Stimulated activated effector memory CD8-positive, alpha-beta T cell treated with anti-CD3 and anti-CD28 coated beads, Interleukin-12 subunit alpha, Interleukin-12 subunit beta, amount 100 ng/mL, for 72 hours (primary cell): Measurements from ENCODE around the gene AK1.
A peak's percentile ranks its signal among the peaks of the same experiment; 100 is the strongest.
"Not testable (repeated sequence)": the region's sequence is repeated elsewhere in the genome, so short reads cannot be mapped to it uniquely, and the experiment has no call there.

Experiments used
- ATAC-seq: fragments of 150-1000 bp; cut with Tn5 transposase; 2 replicates; pipeline ENCODE4 v1.10.0; 2021
- DNase-seq, 2 donors: peaks; one replicate each; pipeline ENCODE4 v3.0.0; 2021 to 2022; ENCODE audit warnings: low spot score in 2 of 2
- H3K27ac Mint-ChIP-seq: one replicate; pipeline ENCODE4 v1.8.0; 2022; ENCODE audit warnings: mild to moderate bottlenecking, mixed read lengths
- H3K36me3 Mint-ChIP-seq: one replicate; pipeline ENCODE4 v1.8.0; 2022; ENCODE audit warnings: mild to moderate bottlenecking, mixed read lengths
- H3K4me1 Mint-ChIP-seq: one replicate; pipeline ENCODE4 v1.8.0; 2022; ENCODE audit warnings: mixed read lengths
- H3K4me3 Mint-ChIP-seq: one replicate; pipeline ENCODE4 v1.8.0; 2022; ENCODE audit warnings: mild to moderate bottlenecking, mixed read lengths
- H3K9me3 Mint-ChIP-seq: one replicate; pipeline ENCODE4 v1.8.0; 2022; ENCODE audit warnings: mixed read lengths

AK1 gene

DNA sequence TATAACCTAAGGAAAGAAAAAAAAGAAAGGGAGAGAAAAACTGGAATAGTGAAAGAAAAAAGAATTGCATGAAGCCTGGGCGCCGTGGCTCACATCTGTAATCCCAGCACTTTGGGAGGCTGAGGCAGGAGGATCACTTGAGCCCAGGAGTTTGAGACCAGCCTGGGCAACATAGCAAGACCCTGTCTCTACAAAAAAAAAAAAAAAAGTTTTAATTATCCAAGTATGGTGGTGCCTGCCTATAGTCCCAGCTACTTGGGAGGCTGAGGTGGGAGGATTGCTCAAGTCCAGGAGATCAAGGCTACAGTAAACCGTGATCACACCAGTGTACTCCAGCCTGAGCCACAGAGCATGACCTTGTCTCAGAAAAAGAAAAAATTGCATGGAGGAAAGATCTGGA lies 4.2 kb upstream of the AK1 start:
- not testable (repeated sequence) for H3K4me3 Mint-ChIP-seq, DNase-seq, ATAC-seq, H3K27ac Mint-ChIP-seq, H3K9me3 Mint-ChIP-seq
- Mint-ChIP-seq H3K36me3 (peaks cover 55% of the 10 kb centered on the region), H3K4me1 (peaks cover 44% of the 10 kb centered on the region)

DNA sequence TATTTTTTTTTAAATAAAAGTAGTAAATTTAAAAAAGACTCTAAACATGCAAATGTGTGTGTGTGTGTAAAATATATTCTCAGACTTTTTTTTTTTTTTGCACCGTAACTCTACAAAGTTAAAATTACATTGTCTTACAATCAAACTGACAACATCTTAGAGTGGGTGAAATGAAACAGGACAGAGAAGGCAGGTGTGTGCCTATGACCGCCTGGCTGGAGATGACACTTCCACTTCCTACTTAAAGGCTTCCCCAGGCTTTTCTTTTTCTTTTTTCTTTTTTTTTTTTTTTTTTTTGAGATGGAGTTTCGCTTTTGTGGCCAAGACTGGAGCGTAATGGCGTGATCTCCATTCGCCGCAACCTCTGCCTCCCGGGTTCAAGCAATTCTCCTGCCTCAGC lies 2.7 kb upstream of the AK1 start:
- ATAC-seq (no peak), DNase-seq (no peak)
- Mint-ChIP-seq H3K4me3 (no peak overlapping the region), H3K27ac (no peak overlapping the region), H3K36me3 (peaks cover 40% of the 10 kb centered on the region), H3K9me3 (no peaks in the 10 kb centered on the region), H3K4me1 (peaks cover 29% of the 10 kb centered on the region)

DNA sequence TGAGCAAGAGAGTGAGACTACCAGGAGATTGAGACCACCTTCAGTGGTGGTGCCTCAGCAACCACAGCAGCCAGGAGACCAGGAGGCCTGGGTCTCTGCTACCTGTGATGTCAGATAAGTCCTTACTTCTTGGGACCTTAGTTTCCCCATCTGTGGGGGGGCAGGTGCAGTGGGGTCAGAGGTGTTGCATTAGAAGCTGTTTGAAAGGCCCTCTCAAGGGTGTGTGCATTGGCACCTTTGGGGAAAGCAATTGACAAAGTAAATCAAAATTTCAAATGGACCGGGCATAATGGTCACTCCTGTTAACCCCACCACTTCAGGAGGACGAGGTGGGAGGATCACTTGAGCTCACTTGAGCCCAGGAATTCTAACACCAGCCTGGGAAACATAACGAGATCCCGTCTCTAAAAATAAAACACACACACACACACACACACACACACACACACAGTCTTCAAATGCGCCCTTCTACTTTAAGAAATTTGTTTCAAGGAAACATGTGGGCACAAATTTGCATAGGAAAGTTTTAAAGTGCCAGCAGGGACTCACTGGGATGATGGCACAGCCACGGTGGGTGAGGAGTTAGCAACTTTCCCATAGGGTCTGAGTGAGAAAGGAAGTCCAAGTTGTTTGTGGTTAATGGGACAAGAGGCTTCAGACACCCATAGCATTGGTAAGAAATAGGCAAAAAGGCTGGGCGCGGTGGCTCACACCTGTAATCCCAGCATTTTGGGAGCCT lies 1.3 kb upstream of the AK1 start:
- peak overlapping the region; percentile 34 for H3K27ac Mint-ChIP-seq
- H3K4me3 Mint-ChIP-seq = no peak overlapping the region
- ATAC-seq (no peak), DNase-seq (no peak)
- H3K4me1 Mint-ChIP-seq = peaks cover 16% of the 10 kb centered on the region
- no peaks in the 10 kb centered on the region for H3K9me3 Mint-ChIP-seq
- H3K36me3 Mint-ChIP-seq = peaks cover 26% of the 10 kb centered on the region

DNA sequence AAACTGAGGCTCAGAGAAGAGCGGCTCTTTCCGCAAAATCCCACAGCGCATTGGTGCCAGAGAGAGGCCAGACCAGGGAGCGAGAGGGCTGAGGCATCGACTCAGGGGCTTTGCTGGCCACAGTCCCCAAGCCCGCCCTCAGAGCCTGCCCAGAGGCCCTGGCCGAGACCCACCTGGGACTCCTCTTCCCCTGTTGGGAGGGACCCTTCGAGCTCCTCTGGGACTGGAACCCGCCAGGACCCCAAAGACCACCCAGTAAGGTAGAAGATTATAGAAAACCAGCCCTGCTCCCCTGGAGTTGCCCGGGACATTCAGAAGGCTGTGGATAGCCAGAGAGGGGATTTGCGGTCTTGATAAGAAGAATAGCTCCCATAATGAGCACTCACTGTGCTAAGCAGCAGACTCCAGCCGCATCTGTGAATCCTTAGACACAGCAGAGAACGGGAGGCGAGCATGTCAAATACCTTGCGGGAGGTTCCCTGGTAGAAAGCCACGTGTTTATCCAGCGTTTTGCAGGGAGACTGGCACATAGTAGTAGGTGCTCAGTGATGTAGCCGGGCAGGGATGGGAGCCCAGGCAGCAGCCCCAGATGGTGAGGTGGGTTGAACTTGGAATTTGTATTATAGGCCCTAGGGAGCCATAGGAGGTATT lies 651 bp upstream of the AK1 start:
- Mint-ChIP-seq H3K36me3 (peaks cover 19% of the 10 kb centered on the region), H3K4me1 (peaks cover 16% of the 10 kb centered on the region), H3K9me3 (no peaks in the 10 kb centered on the region), H3K27ac (peak overlapping the region; percentile 34), H3K4me3 (no peak overlapping the region)
- DNase-seq (no peak), ATAC-seq (no peak)

GRCh38 chr9:127876764-127877562 lies 512 bp downstream of the AK1 start:
- H3K27ac Mint-ChIP-seq = no peak overlapping the region

DNA sequence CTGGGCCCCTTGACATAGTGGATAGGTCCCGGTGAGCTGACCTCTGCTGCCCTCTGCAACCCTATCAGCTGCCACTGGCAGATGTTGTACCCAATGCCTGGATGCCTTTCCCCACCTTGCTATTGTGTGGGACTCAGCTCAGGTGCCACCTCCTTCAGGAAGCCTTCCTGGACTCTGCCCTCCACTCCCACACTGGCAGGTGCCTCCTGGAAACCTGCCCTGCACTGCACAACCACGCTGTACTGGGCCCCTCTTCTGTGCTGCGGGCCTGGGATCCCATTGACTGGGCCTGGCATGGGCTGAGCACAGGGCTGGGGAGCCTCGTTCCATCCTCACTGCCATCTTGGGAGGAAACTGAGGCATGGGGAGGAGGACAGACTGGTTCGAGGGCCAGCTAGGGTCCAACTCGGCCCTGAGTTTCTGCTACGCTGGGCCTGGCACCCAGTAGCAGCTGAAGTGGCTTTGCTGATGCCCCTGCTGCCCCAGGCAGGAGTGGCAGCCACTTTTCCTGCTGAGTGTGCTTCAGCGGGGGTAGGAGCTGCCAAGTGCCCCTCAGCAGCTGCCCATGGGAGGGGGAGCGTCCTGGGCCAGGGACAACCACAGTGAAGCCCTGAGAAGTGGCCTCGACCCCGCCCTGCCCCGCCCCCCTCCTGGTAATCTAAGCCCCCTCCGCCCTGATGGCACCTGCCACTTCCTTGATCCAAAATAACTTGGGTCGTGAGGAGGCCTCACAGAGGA lies 1.3 kb downstream of the AK1 start:
- H3K36me3 Mint-ChIP-seq = peaks cover 17% of the 10 kb centered on the region
- no peaks in the 10 kb centered on the region for H3K9me3 Mint-ChIP-seq
- ATAC-seq = no peak
- H3K4me1 Mint-ChIP-seq = peaks cover 16% of the 10 kb centered on the region
- no peak for DNase-seq
- no peak overlapping the region for H3K4me3 Mint-ChIP-seq
- H3K27ac Mint-ChIP-seq = peak overlapping the region; percentile 68

More at GRCh38 chr9:127876764-127877562, 512 bp downstream of the AK1 start:
- Mint-ChIP-seq H3K36me3 (peaks cover 16% of the 10 kb centered on the region), H3K4me1 (peaks cover 10% of the 10 kb centered on the region), H3K4me3 (no peak overlapping the region), H3K9me3 (no peaks in the 10 kb centered on the region)
- ATAC-seq (no peak), DNase-seq (no peak)

DNA sequence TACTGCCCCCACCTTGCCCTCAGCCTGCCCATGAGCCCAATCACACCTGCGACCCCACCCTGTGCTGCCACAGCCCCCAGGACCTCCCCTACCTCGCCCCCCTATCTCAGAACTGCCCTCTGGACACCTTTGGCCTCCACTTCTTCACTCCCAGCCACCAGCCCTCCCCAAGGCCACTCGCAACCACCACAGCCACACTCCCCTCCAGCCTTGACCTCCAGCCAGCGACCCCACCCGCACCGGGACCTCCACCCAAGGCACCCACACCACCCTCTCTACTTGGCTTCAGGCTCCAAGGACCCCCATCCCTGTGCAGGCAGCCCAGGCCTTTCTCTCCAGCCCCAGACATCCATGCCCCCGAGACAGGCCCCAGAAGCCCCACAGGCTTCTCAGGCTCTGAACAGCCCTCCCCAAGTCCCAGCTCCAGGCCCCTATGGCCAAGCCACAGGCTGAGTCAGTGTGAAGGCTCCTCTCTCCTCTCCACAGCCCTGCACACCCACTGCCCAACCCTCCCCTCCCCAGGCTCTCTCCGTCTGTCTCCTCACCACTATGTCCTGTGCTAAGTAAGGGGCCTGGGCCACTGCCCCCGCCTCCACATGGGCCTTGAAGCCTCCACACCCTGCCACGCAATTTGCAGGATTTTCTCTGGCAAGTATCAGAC lies 2.0 kb downstream of the AK1 start:
- H3K9me3 Mint-ChIP-seq = no peaks in the 10 kb centered on the region
- no peak overlapping the region for H3K4me3 Mint-ChIP-seq
- H3K27ac Mint-ChIP-seq = peak overlapping the region; percentile 68
- no peak for ATAC-seq
- H3K36me3 Mint-ChIP-seq = peaks cover 12% of the 10 kb centered on the region
- no peak for DNase-seq
- peaks cover 16% of the 10 kb centered on the region for H3K4me1 Mint-ChIP-seq

DNA sequence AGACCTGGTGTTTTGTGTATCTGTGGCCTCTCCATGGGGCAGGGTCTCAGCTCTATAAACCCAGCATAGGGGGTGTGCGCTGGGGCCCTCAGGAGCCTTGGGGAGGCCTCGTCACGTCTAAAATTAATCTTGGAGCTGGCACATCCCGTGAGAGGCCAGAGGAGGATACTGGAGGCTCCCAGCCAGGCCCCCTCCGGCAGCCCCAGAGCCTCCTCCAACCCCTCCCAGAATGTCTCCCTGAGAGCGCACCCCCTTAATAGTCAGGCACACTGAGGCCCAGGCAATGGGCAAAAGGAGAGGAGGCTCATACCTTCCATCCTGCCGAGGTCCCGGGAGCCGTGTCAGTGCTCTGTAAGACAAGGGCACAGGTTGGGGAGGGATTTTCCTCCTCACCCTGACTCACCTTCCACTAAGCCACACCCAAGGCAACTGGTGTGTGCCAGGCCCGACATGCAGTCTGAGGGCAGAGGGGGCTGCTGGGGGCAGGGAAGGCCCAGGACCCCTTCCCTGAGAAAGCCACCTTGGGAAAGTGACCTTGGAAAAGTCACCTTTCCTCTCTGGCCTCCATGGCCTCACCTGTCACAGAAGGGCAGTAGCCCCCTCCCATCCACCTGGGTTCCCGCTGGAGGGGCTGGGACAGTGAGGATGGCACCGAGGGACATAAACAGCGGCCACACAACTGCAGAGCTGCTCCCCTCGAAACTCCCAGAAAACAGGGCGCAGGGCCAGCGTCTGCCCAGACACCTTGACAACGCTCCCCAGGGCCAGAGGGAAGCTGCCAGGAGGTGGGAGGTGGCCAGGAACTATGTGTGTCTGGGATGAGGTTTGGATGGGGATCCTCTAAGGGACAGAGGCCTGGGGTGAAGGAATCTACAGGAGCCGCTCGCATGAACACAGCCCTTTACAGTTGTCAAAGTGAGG lies 2.9 kb downstream of the AK1 start:
- no peaks in the 10 kb centered on the region for H3K9me3 Mint-ChIP-seq
- no peak overlapping the region for H3K4me3 Mint-ChIP-seq
- DNase-seq (no peak), ATAC-seq (no peak)
- peaks cover 12% of the 10 kb centered on the region for H3K36me3 Mint-ChIP-seq
- peak overlapping the region; percentile 68 for H3K27ac Mint-ChIP-seq
- peaks cover 19% of the 10 kb centered on the region for H3K4me1 Mint-ChIP-seq

DNA sequence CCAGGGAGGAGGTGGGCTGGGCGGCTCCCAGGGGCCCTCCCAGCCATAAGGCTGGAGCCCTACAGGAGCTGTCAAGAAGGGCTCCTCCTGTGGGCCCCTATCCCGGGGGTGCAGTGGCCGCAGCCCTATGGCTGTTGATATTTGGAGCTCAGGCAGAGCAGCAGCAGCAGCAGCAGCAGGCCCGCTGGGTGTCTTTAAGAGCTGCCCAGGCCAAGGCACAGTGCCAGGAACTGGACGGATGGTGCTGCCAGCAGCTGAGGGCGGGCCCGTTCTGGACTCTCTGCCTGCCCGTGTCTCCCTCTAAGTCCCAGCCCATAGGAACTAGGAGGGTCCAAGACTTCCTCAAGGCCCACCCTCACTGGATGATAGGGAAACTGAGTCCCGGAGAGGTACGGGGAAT lies 3.6 kb downstream of the AK1 start:
- H3K27ac Mint-ChIP-seq = no peak overlapping the region
- H3K9me3 Mint-ChIP-seq = no peaks in the 10 kb centered on the region
- ATAC-seq (no peak), DNase-seq (no peak)
- no peak overlapping the region for H3K4me3 Mint-ChIP-seq
- peaks cover 21% of the 10 kb centered on the region for H3K4me1 Mint-ChIP-seq
- H3K36me3 Mint-ChIP-seq = peaks cover 7% of the 10 kb centered on the region

DNA sequence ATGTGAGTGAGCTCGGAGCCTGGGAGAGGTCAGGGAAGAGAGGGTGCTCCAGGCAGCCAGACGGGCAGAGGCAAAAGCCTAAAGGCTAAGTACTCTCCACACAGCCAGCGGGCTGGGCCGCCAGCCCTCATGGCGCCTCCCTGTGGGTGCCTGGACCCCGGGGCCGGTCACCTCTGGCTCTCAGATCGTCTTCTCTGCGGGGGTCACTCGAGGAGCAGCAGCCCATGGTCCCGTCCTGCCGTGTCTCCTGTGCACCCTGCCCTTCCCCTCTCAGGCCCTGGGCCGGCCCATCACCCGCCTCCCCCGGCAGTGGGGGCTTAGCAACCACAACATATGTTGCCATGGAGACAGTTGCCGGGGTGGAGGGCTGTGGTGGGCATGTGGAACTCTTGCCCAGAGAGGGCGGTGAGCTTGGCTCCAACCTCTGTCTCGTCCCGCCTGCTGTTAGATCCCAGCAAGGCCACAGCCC lies 4.2 kb downstream of the AK1 start:
- peaks cover 19% of the 10 kb centered on the region for H3K4me1 Mint-ChIP-seq
- DNase-seq (no peak), ATAC-seq (no peak)
- H3K27ac Mint-ChIP-seq = peak overlapping the region; percentile 64
- H3K4me3 Mint-ChIP-seq = no peak overlapping the region
- no peaks in the 10 kb centered on the region for H3K9me3 Mint-ChIP-seq
- H3K36me3 Mint-ChIP-seq = peaks cover 6% of the 10 kb centered on the region

- Mint-ChIP-seq H3K4me3 (no peak overlapping the region), H3K27ac (peak overlapping the region; percentile 64), H3K9me3 (no peaks in the 10 kb centered on the region), H3K36me3 (peaks cover 6% of the 10 kb centered on the region), H3K4me1 (peaks cover 14% of the 10 kb centered on the region)
- DNase-seq (no peak), ATAC-seq (no peak)
These were observed 4.9 kb downstream of the AK1 start for GRCh38 chr9:127872369-127873222.

DNA sequence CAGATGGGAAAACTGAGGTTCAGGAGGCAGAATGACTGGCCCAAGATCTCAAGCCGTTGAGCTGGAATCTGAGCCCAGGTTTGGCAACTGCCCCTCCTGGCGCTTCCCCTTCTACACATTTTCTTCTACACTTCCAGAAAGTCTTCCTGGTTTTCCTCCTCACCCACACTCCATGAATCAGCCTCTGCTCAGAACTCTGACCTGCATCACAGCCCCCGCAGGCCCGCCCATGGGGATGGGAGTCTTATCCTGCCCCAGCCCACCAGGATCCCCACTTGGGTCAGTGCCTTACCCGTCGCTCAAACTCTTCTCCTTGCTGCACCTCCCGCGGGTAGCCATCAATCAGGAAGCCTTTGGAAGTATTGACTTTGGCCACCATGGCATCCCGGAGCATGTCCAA lies 5.9 kb downstream of the AK1 start:
- ATAC-seq (no peak), DNase-seq (no peak)
- H3K4me3 Mint-ChIP-seq = no peak overlapping the region
- H3K9me3 Mint-ChIP-seq = no peaks in the 10 kb centered on the region
- H3K36me3 Mint-ChIP-seq = peaks cover 6% of the 10 kb centered on the region
- no peak overlapping the region for H3K27ac Mint-ChIP-seq
- H3K4me1 Mint-ChIP-seq = peaks cover 14% of the 10 kb centered on the region

DNA sequence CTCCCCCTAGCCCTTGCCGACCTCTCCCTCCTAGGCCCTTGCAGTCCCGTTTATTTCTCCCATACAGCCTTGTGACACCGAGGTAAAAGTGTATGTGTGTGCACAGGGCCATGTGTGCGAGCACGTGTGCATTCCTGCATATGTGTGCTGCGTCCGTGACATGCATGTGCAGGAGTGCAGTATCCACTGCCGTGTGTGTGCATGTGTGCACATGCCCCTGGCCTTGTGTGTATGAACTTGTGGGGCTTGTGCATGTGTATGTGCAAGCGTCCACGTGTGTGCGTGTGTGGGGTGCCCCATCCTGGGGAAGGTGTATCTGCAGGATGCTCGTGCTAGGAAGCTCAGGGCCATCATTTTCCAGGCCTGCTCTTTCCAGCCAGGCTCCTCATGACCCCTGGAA lies 6.6 kb downstream of the AK1 start:
- ATAC-seq (no peak), DNase-seq (no peak)
- Mint-ChIP-seq H3K27ac (peak overlapping the region; percentile 52), H3K4me3 (no peak overlapping the region), H3K9me3 (no peaks in the 10 kb centered on the region), H3K36me3 (peaks cover 6% of the 10 kb centered on the region), H3K4me1 (peaks cover 18% of the 10 kb centered on the region)
